ENCODE results near the gene LRRC9.

DNA sequence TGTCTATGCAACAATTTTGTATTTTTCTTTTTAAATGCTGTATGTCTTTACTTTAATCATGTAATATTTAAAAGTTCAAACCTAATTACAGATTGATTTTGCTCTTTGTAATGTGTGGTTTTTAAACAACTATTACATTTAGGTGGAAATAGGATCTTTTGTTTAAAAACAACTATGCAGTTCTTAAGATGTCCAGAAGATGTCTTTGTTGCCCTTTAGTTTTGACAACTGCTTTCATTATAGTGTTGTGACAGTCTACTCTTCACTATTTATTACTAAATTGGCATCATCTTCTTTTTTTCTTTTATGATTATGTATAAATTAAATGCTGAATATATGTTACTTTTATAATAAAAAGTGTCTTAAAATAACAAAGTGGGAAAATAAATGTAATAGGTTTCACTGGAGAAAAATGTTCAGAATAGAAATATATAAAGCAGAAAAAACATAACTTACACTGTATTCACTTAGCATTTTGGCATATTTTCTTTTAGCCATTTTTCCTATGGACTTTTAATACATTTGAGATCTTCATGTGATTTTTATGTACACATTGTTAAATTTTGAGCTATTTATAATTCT, 144.6 kb downstream of the LRRC9 start:
- TF ChIP-seq CTCF (conservative IDR thresholded peaks at IDR 0.05) (peak; percentile 78), ZFX (IDR thresholded peaks at IDR 0.05) (no peak)
